ENCODE data around the gene PCDHGA2.
"Not testable (repeated sequence)": the region's sequence is repeated elsewhere in the genome, so short reads cannot be mapped to it uniquely, and the experiment has no call there.

Gene PCDHGA2

DNA sequence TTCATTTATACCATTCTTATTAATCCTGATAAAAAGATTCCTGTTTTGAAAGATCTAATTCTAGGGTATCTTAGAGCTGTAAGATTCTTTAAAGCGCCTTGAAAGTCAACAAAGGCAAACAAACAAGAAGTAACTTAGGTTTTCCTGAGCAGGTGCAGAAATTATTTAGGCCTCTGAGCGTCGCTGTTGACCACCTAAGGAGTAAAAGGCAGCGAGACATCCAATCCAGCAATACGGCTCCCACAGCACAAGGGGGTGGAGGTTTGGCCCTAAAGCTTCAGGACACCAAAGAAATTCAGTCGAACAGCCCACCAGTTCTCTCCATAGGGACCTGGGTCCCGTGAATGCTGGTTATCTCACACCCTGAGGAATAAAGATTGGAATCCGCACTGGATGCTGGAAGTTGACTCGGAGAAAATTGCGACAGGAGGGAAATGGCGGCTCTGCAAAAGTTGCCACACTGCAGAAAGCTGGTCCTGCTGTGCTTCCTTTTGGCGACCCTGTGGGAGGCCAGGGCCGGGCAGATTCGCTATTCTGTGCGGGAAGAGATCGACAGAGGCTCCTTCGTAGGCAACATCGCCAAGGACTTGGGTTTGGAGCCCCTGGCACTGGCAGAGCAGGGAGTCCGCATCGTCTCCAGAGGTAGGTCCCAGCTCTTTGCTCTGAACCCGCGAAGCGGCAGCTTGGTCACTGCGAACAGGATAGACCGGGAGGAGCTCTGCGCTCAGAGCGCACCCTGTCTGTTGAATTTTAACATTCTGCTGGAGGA, at the start of gene PCDHGA2:
Gene PCDHGA2 (plus strand): TSS at position 223 of the 769 bp plus-strand sequence.
- TF ChIP-seq, protein P1, sequence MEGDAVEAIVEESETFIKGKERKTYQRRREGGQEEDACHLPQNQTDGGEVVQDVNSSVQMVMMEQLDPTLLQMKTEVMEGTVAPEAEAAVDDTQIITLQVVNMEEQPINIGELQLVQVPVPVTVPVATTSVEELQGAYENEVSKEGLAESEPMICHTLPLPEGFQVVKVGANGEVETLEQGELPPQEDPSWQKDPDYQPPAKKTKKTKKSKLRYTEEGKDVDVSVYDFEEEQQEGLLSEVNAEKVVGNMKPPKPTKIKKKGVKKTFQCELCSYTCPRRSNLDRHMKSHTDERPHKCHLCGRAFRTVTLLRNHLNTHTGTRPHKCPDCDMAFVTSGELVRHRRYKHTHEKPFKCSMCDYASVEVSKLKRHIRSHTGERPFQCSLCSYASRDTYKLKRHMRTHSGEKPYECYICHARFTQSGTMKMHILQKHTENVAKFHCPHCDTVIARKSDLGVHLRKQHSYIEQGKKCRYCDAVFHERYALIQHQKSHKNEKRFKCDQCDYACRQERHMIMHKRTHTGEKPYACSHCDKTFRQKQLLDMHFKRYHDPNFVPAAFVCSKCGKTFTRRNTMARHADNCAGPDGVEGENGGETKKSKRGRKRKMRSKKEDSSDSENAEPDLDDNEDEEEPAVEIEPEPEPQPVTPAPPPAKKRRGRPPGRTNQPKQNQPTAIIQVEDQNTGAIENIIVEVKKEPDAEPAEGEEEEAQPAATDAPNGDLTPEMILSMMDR (IDR thresholded peaks at IDR 0.05): no peak
- Histone ChIP-seq H3K27ac (no peak within 1 kb of the TSS), H3K4me3 (peak within 1 kb of the TSS; percentile 60)
- no peak for DNase-seq (ENCODE audit: low spot score)

DNA sequence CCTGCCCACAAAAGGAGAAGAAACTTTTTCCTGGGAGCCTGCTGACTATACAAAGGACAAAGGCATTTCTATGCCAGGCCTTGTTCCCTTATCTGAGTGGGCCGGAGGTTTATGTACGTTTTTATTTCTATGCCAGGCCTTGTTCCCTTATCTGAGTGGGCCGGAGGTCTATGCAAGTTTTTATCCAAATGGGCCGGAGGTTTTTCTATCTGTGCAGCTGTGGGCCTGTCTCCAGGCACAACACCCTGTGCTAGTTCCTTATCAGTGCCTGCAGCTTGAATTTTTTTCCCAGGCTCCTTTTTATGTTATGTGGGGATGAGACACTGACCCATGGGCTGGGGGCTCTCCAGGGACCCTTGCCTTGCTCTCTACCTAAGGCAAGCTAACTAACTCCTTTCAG, 40.2 kb upstream of the PCDHGA2 start:
- H3K27ac ChIP-seq: no peak overlapping the region
- DNase-seq (ENCODE audit: low spot score): no peak
- H3K4me3 ChIP-seq: no peak overlapping the region
- TF ChIP-seq, protein P1 (IDR thresholded peaks at IDR 0.05): no peak

DNA sequence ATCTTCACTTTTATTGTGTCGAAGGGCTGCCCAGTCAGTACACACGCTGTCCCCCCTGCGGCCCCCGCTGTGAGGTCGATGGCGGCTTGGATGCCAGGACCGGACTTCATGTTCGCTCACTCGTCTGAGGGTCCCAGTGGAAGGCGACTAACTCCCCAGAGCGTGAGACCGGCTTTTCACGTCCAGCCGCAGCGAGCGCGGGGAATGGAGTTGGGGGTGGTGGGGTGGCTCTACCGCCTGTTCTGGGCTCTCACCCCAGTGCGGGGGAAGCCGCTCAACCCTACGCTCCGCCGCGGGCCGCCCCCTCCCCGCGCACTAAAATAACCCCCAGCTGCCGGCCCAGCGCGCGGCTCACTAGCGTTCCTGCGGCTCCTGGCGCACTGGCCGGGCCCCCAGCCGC, 34.8 kb upstream of the PCDHGA2 start, which contains the start of gene SLC25A2:
Gene SLC25A2 (minus strand): TSS at position 294 of the 400 bp plus-strand sequence. CDS start 184 bp downstream, at position 110.
- TF ChIP-seq, protein P1 (IDR thresholded peaks at IDR 0.05): no peak
- Histone ChIP-seq H3K27ac (no peak within 1 kb of the TSS), H3K4me3 (peak within 1 kb of the TSS; percentile 40)
- DNase-seq (ENCODE audit: low spot score): no peak

DNA sequence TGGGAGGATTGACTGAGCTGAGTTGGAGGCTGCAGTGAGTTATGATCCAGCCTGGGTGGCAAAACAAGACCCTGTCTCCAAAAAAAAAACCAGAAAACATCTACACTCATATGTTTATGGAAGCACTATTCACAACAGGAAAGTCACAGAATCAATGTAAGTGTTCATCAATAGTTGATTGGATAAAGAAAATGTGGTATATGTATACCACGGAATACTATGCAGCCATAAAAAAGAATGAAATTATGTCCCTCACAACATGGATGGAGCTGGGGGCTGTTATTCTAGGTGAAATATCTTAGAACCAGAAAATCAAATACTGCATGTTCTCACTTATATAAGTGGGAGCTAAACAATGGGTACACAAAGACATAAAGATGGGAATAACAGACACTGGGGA, 31.9 kb upstream of the PCDHGA2 start:
- Histone ChIP-seq H3K27ac (no peak overlapping the region), H3K4me3 (no peak overlapping the region)
- no peak for DNase-seq (ENCODE audit: low spot score)
- TF ChIP-seq, protein P1 (IDR thresholded peaks at IDR 0.05): no peak

DNA sequence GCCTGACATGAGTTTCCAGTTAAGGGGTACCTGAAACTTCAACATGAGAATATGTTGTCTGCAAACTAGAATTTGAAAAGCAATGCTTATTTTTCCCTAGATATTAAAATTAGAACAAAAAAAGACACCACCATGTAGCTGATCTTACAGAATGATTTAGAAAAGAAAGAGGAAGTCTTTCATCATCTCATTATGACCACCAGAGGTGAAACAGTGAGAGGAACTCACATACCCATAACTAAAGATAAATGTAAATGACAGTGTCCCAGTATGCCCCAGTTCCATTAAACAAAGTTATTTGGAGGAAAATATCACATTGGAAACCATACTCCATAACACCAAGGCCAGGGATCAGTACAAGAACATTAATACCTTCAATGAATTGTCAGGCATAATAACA, 24.8 kb upstream of the PCDHGA2 start:
- TF ChIP-seq, protein P1 (IDR thresholded peaks at IDR 0.05): no peak
- H3K27ac ChIP-seq: no peak overlapping the region
- no peak overlapping the region for H3K4me3 ChIP-seq
- no peak for DNase-seq (ENCODE audit: low spot score)

DNA sequence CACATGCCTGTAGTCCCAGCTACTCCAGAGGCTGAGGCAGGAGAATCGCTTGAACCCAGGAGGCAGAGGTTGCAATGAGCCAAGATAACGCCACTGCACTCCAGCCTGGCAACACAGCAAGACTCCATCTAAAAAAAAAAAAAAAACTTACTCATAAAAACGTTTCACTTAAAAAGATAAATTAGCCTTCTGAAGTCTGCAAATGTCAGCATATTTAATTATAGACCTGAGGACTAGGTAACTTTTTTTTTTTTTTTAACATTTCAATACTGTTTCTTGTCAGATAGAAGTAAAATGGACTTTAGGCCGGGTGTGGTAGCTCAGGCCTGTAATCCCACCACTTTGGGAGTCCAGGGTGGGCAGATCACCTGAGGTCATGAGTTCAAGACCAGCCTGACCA, 21.6 kb upstream of the PCDHGA2 start:
- not testable (repeated sequence) for DNase-seq (ENCODE audit: low spot score); H3K27ac ChIP-seq; H3K4me3 ChIP-seq

DNA sequence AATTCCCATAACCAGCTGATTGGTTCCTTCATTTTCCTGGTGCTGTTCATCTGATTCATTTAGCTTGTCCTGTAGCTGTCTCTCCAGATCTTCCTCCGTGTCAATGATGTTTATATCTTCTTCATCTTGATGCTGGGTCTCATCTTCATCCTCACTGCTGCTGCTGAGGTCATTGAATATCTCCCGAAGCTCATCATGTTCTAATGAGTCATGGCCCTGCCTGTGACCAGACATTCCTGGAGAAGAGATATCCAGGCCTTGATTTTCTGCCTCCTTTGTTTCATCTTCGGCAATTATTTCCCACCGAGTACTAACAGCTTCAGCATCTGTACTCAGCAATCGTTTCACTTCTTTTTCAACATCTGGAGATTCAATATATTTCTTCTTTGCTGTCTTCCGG, 19.4 kb upstream of the PCDHGA2 start:
- no peak overlapping the region for H3K27ac ChIP-seq
- no peak for DNase-seq (ENCODE audit: low spot score)
- TF ChIP-seq, protein P1 (IDR thresholded peaks at IDR 0.05): no peak
- H3K4me3 ChIP-seq: peak overlapping the region; percentile 86

All from coronary artery (tissue), 2 donors.